Measurements from ENCODE around the gene KLHL8. TPM values are rescaled to one million over a fixed set of nuclear protein-coding genes. Genes with fewer than 3 reads are reported as not detected.

The KLHL8 gene
- 8.6 and 9.6 TPM in 2 replicates for total RNA-seq (2014; rRNA removed; shearing (Covaris generic))

DNA sequence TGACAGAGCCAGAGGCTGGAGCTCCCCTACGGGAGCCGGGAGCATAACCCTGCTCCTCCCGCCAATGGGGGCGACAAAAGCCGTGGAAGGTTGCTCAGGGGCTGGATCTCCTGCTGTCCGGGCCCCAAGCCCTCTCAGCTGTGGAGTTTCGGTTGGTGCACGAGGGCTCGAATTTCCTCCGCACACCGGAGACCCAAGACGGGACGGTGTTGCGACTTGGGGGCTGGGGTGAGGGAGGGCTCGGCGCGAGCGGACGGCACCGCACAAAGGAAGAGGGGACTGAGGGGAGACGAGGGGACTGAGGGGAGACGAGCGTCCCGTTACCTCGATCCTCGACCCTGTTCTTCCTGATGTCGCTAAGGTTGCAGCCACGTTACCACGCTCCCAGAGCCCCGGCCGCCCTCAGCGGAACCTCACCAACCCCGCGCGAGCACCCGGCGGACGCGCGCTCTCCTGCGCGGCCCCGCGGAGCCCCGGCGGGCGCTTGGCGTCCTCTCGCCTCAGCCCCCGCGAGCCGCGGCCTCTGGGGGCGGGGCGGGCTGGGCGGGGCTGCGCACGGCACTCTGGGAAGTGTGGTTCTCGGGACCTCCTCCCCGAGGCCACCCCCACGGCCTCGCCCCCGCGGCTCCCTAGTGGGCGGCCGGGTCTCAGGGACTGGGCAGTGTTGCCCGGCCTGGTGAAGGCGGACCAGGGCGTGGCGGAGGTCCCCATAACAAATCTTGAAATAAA is at the start of gene KLHL8:
Gene KLHL8, minus strand, starts transcription at position 525 of the 729 bp plus-strand sequence. CDS start 25,079 bp downstream, outside the sequence.
- DNase-seq (ENCODE audit: low spot score), result peak; percentile 60

DNA sequence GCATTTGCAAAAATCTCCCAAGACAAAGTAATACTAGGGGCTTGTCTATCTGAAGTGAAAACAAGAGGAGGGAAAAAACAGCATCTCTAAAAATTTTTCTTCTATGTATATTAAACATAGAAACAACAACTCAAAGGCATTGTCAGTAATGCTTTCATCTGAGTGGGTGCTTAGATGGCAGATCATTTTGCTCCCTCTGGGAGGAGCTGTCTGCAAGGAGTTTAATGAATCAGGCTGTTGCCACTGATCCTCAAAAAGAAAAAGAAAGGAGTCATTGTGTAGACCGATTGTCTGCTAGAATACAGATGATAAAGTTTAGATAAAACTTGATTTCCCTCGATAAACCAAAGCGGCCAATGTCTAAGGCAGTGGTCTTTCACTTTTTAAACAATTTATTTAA is 49.7 kb upstream of the KLHL8 start:
- DNase-seq (ENCODE audit: low spot score), result peak; percentile 48

DNA sequence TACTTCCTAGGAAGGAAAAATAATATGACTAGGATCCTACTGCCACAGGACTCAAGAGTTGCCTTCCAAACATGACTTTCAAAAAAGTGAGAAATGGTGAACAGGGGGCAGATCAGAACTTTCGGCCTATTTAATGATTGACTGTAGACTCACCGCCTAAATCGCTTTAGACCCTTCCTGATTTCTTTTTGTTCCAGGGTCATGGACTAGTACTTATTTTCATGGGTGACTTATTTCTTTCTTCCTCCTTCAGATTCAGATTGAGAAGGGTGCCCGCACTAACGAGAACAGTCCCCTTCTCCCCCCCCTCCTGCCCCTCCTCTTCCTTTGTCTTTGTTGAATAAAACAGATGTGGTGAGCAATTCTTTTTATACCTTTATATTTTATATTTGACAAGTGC is 48.0 kb upstream of the KLHL8 start:
- DNase-seq (ENCODE audit: low spot score), result no peak

DNA sequence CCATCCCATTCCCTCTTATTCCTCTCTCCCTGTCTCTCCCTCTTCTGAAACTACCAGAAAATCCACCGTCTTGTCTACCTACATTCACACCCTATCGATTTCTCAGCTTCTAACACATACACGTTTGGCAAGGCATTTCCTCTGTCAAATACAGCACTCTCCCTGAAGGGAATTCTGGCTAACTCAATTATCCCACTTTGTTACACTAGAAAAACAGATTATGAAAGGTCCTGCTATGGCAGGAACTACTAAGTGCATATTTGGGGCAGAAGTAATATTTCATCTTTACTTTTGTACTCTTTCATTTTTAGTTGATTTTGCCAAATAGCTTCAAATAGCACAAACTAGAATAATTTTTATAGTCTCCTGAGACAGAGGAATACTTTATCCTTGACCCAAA is 46.6 kb upstream of the KLHL8 start:
- no peak for DNase-seq (ENCODE audit: low spot score)

DNA sequence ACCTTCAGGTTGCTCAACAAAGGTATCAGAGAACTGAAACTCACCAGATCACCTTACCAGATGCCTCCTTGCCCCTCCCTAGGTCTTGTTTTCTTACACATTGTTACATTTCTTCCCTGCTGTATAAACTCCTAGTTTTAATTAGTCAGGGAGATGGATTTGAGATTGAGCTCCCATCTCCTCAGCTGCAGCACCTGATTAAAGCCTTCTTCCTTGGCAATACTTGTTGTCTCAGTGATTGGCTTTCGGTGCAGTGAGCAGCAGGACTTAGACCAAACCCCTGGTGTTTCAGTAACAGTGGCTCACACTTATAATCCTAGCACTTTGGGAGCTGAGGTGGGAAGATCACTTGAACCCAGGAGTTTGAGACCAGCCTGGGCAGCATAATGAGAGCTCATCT is 42.5 kb upstream of the KLHL8 start:
- DNase-seq (ENCODE audit: low spot score), result no peak

DNA sequence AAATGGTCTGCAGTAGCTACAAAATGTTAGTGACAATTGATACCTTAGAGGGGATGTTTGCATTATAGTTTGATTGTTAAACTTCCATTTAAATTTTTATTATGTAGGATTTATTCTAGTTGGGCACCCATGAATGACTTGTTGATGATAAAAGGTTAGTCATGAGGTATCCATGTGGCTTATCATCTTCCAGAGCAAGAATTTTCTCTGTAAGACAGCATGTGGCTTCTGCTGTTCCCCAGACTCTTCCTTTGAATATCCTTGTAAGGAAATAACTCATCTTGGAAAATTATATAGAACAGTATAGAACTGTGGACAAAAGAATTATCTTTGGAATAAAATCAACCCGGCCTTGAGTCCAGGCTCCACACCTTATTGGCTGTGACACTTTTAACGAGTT is 40.1 kb upstream of the KLHL8 start:
- no peak for DNase-seq (ENCODE audit: low spot score)

DNA sequence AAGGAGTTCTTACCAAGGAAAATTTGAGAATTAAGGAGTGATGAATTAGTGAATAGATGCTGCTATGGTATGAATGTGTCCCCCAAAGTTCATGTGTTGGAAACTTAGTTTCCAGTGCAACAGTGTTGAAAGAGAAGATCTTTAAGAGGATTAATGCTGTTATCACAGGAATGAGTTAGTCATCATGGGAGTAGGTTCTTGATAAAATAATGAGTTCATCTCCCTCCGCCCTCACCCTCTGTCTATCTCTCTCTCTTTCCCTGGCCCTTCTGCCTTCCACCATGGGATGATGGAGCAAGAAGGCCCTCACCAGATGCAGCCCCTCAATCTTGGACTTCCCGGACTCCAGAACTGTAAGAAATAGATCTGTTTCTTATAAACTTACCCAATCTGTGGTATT is 38.3 kb upstream of the KLHL8 start:
- DNase-seq (ENCODE audit: low spot score), result no peak

DNA sequence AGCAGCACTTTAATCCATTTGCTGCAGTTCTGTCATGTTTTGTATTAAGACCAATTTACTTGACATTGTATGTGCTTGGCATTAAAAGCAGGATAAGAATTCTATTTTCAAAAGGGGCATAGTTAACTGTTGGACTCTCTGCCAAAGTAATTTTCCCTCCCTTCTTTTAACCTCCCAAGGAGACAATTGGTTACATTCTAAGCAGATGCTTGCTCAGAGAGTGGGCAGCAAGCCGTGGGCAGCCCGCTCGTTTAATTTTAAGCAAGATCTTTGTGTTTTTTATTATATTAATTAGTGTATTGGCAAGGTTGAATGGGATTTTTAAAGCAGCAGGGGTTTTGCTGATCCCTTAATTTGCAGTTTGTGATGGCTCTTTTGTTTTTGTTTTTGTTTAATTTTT is 37.1 kb upstream of the KLHL8 start:
- no peak for DNase-seq (ENCODE audit: low spot score)

DNA sequence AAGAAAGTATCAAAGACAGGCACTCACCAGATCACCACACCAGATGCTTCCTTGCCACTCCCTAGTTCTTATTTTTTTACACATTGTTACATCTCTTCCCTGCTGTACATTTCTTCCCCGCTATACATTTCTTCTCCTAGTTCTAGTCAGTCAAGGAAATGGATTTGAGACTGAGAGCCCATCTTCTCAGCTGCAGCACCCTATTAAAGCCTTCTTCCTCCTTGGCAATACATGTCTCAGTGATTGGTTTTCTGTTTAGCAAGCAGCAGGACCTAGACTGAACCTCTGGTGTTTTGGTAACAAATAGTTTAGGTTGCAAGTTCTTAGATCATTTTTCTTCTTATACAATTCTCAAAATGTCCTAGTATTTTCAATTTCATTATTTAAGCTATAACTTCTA is 35.3 kb upstream of the KLHL8 start:
- DNase-seq (ENCODE audit: low spot score), result no peak

DNA sequence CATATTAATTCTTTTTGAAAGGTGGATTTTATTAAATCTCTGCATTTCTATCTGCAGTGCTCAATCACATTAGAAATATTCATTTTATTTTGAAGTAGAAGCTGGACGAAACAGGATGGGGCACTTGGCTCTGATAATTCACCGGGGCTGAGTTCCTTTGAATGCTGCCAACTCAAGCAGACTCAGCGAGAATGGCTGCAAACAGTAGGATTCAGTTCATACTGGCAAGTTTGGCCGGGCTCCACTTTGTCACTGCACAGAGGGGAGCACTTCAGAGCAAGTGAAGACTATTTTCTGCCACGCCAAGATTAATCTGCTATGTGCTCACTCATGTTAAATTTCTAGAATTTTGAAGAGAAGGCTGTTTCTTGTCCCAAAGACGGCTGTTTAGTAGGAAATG is 30.7 kb upstream of the KLHL8 start:
- no peak for DNase-seq (ENCODE audit: low spot score)

DNA sequence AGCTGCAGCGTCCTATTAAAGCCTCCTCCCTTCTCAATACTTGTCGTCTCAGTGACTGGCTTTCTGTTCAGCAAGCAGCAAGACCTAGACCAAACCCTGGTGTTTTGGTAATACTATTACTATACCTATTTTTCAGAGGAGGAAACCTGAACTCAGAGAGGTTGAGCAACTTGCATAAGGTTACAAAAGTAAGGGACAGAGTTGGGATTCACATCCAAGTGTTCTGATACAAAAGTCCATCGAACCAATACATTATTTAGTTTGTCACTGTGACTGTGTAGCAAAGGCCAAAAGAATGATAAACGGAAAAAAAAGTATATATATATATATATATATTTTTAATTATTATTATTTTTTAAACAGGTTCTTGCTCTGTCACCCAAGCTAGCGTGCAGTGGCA is 29.9 kb upstream of the KLHL8 start:
- no peak for DNase-seq (ENCODE audit: low spot score)

DNA sequence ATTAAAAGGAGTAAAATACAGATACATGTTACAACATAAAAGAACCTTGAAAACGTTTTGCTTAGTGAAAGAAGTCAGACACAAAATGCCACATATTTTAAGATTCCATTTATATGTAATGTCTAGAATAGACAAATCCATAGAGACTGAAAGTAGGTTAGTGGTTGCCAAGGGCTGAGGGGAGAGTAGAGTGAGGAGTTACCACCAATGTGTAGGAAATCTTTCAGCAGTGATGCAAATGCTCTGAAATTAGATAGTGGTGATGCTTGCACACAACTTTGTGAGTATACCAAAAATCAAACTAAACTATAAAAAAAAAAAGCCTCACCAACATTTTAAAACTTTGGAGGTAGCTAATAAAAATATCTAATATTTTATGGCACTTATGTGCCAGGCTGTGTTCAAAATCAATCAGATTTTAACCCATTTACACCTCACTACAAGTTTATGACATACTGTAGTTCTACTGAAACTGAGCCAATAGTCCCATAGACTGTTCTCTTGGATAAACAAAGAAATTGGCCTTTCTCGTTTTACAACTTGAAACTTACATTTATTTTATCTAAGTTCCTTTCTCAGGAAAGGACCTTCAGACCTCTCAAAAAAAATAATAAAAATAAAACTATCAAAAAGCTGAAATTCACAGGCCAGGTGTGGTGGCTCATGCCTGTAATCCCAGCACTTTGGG is 29.1 kb upstream of the KLHL8 start:
- no peak for DNase-seq (ENCODE audit: low spot score)

DNA sequence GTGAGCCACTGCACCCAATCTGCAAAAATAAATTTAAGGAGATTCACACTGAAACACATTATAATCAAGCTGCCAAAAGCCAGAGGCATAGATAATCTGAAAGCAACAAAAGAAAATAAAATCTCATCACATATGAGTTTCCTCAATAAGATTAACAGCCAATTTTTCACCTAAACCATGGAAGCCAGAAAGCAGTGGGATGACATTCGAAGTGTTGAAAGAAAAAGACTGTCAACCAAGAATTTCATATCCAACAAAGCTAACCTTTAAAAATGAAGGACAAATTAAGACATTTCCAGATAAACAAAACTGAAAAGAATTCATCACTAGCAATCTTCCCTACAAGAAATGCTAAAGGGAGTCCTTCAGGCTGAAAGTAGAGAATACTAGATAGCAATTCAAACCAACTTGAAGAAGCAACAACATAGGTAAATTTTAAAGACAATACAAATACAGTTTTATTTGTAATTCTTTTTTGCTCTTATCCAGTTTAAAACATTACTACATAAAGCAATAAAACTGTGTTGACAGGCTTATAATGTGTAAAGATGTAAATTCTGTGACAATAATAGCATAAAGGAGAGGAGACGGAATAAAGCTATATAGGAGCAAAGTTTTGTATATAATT is 23.1 kb upstream of the KLHL8 start:
- no peak for DNase-seq (ENCODE audit: low spot score)

DNA sequence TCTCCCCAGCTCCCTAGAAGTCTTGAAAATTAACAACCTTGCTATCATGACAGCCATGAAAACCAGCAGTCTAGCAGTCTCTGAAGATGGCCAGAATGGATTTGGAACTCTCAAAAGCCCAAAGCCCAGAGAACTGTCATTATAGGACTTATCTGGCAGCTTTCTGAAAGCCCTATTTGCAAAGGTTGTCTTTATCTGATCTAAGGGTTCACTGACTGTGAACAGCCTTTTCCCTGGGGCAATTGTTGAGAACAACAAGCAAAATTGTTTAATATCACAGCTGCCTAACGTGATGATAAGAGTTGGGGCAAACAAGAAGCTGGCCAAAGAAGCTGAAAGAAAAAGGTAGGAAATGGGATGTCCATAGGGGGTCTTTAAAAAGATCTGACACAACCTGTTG is 20.9 kb upstream of the KLHL8 start:
- no peak for DNase-seq (ENCODE audit: low spot score)

DNA sequence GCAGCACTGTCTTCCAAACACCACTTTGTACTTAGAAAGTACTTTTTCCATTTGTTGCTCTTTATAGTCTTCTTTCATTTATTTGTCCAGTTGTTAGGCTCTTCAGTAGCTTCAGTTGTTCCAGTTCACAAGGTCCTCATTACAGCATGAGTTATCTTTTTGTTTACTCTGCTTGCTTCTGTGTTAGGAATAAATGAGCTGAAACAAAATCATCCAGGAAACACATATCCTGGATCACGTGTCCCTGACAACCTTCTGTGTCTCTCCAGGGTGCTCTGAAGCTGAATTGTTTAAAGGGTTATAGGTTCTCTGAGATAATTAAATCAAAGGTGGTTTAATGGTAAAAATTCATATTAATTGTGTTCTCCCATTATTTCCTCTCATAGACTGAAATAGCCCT is 19.9 kb upstream of the KLHL8 start:
- DNase-seq (ENCODE audit: low spot score), result no peak

DNA sequence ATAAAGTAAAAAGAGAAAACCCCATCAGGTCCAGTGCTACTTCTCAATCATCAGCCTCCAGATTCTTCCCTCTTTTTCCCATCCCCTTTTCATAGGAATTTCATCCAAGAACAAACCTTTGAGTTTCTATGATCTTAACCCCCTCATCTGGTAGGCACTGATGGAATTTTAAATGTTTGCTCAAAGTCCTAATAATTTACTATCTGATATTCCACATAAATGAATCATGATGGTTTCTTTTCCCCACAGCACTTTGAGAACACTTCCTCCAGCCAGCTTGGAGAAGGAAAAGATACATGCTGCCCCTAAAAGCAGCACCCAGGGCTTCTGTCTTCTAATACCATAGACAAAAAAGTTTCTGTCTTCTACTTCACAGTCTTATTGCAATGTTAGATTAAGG is 19.4 kb upstream of the KLHL8 start:
- DNase-seq (ENCODE audit: low spot score), result no peak

DNA sequence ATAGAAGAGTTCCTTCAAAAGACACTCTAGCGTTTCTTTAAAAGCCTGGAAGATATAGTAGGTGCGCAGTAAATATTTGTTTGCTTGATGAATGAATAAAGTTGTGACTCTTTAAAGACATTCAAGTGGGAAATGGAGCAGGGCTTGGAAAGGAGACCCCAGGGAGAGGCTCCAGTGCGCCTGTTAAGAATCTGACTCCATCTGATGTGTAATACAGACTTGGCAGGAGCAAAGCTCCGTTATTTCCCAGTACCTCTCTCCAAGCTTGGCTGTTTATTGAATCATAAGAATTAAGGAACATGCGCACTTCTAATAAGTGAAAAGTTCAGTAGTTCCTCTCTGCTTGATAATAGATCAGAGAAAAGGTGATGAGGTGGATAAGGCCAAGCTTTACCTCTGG is 18.8 kb upstream of the KLHL8 start:
- DNase-seq (ENCODE audit: low spot score), result no peak

DNA sequence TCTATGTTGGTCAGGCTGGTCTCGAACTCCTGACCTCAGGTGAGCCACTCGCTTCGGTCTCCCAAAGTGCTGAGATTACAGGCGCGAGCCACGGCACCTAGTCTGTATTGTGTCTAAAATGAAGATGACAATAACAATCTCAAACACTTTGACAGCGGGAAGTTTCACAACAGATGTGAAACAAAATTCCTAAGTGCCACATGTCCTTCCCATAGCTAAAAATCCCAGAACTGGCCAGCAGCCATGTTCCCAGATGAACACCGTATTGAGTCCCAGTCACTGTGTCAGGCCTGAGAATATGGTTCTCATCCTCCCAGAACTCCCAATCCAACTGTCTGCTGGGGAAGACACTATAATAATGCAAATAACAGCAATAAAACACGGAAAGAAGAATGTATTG is 16.4 kb upstream of the KLHL8 start:
- DNase-seq (ENCODE audit: low spot score), result no peak

DNA sequence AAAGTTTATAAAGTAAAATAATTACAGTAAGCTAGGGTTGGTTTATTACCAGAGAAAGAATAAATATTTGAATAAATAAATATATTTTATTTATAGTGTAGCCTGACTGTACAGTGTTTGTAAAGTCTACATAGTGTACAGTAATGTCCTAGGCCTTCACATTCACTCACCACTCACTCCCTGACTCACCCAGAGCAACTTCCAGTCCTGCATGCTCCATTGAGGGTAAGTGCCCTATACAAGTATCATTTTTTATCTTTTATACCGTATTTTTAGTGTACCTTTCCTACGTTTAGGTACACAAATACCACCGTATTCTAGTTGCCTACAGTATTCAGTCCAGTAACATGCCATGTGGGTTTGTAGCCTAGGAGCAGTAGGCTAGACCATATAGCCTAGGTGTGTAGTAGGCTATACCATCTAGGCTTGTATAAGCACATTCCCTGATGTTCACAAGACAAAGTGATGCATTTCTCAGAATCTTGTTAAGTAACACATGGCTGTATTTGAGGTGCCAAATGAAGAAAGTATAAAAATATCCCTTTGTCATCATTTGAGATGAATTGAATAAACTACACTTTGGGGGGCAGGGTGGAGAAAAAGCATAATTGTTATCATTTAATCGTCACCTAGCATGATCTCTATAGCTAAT is 14.7 kb upstream of the KLHL8 start:
- DNase-seq (ENCODE audit: low spot score), result no peak

DNA sequence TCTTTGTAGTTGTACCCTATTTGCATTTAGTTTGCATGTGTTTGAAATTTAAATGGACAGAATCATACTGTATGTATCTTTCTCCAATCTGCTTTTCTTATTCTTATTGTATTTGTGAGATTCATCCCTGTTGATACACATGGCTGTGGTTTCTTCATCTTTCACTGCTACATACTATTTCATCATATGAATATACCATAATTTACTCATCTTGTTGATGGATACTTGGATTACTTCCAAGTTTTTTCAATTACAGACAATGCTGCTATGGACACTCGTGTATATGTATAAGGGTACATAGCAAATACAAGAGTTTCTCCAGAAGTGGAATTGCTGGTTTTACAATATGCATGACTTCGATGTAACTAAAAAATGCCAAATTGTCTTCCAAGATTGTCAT is 11.8 kb upstream of the KLHL8 start:
- no peak for DNase-seq (ENCODE audit: low spot score)

DNA sequence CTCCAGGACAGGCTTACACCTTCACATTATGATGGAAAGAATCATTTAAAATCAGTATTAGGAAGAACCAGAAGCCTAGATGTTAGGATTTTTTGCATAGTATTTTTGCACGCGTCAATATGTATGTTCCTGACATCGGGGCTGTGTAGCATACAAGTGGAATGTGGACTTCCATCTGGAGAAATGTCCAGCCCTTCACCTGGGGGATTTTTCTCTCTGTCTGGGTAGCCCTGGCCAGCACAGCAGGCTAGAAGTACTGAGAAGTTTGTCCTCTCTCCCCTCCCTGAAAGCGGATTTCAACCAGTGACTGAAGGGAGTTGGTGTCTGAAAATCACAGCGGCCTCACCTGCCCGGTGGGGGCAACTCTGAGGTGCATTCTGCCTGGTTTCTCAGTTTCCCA is 10.4 kb upstream of the KLHL8 start:
- DNase-seq (ENCODE audit: low spot score), result no peak

DNA sequence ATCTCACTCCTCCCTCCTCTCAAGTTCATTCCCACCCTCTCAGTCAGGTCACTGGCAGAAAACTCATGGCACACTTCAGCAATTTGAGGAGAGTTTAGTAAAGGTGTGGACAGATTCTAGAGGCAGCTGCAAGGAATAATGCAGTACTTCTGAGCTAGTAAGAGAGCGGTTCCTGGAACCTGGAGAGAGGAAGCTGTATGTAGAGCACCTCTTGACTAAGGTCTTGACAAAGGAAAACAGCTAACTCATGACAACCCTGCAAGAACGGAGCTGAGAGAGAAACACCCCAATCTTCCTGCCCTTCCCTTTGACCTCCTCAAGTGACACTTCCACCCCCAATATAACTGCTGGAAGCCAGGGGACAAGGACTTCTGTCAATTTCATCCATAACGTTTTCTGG is 9.6 kb upstream of the KLHL8 start:
- no peak for DNase-seq (ENCODE audit: low spot score)
